HepG2 (cell line): ENCODE data around the gene UVSSA. TPM values are rescaled to one million over a fixed set of nuclear protein-coding genes. Genes with fewer than 3 reads are reported as not detected.

Experiments used
- ATAC-seq: fragments of 200-7000 bp; cut with Tn5 transposase; 3 replicates; pipeline ENCODE4 v1.9.1; 2020; ENCODE audit warnings: mild to moderate bottlenecking, moderate library complexity
- BruUV-seq: library from RNA; stranded (reverse); fragments of 400-500 nt; replicated peaks from 2 replicates; lab custom pipeline; 2021; lab: Mats Ljungman, UMichigan
- CTCF ChIA-PET: fragments of 300-600 bp; formaldehyde crosslinking; extraction: SDS; loops from one replicate; lab custom pipeline; 2021; ENCODE audit warnings: low total read pairs, inconsistent platforms, low intra/inter-chr PET ratio; lab: Yijun Ruan, JAX
- POLR2A ChIA-PET: fragments of 350-600 bp; sonication (Branson Sonifier 250); formaldehyde crosslinking; loops from one replicate; lab custom pipeline; 2020; ENCODE audit warnings: antibody characterized with exemption, inconsistent platforms; lab: Yijun Ruan, JAX
- DNase-seq: peaks from one replicate; pipeline ENCODE4 v3.0.0-alpha.2; 2015; ENCODE audit warnings: low spot score
- FAIRE-seq: peaks from 3 replicates; lab custom pipeline; 2011; peaks lifted over from hg19 to GRCh38; lab: Jason Lieb, UNC
- H2AFZ ChIP-seq: one replicate; pipeline ENCODE4 v1.6.1; 2011; ENCODE audit warnings: low read length, inconsistent platforms
- H3K27ac ChIP-seq: fragments of 300-600 bp; 3 replicates; pipeline ENCODE4 v1.8.0; 2011; ENCODE audit warnings: mixed run types, mild to moderate bottlenecking, mixed read lengths, low read length, inconsistent platforms; ENCODE audit not compliant: insufficient read depth; ENCODE audit errors: extremely low read length
- H3K27me3 ChIP-seq, 2 experiments: fragments of 200-600 bp in 1 of 2; 2 replicates in 1 of 2; 3 replicates in 1 of 2; pipeline versions ENCODE4 v1.6.0 to v1.8.0; 2011; ENCODE audit warnings: low read length in 2 of 2, mild to moderate bottlenecking in 2 of 2, moderate library complexity in 2 of 2, inconsistent platforms in 1 of 2; ENCODE audit not compliant: insufficient read depth in 2 of 2, control insufficient read depth in 1 of 2
- H3K36me3 ChIP-seq, 2 experiments: fragments of 200-600 bp in 1 of 2; replicated peaks in 1 of 2; 2 replicates in 1 of 2; 3 replicates in 1 of 2; pipeline versions ENCODE4 v1.5.1 to v1.8.0; 2011; ENCODE audit warnings: low read length in 2 of 2, inconsistent platforms in 1 of 2; ENCODE audit not compliant: insufficient read depth in 2 of 2, control insufficient read depth in 1 of 2
- H3K4me1 ChIP-seq: 2 replicates; pipeline ENCODE4 v1.5.1; 2012; ENCODE audit warnings: low read length, inconsistent platforms; ENCODE audit not compliant: insufficient read depth
- H3K4me2 ChIP-seq: 2 replicates; pipeline ENCODE4 v1.6.0; 2011; ENCODE audit warnings: low read depth, low read length, inconsistent platforms
- H3K4me3 ChIP-seq, 3 experiments: fragments of 200-600 bp in 1 of 3; sonication (generic), shearing (Covaris generic) in 1 of 3; replicated peaks in 1 of 3; 2 replicates each; pipeline ENCODE4 v1.5.1; 2011 to 2016; ENCODE audit warnings: low read length in 3 of 3, inconsistent platforms in 2 of 3, low read depth in 2 of 3, mild to moderate bottlenecking in 2 of 3, control low read depth in 1 of 3, mixed read lengths in 1 of 3; ENCODE audit not compliant: insufficient read depth in 1 of 3
- H3K79me2 ChIP-seq: one replicate; pipeline ENCODE4 v1.6.1; 2011; ENCODE audit warnings: low read length, inconsistent platforms; ENCODE audit not compliant: insufficient read depth
- H3K9ac ChIP-seq: 2 replicates; pipeline ENCODE4 v1.6.0; 2011; ENCODE audit warnings: mild to moderate bottlenecking, low read depth, low read length, inconsistent platforms; ENCODE audit not compliant: insufficient read depth
- H3K9me3 ChIP-seq: 2 replicates; pipeline ENCODE4 v1.5.1; 2012; ENCODE audit warnings: mild to moderate bottlenecking, low read length
- H4K20me1 ChIP-seq: 2 replicates; pipeline ENCODE4 v1.6.0; 2011; ENCODE audit warnings: inconsistent platforms, mild to moderate bottlenecking, low read length, moderate library complexity; ENCODE audit not compliant: insufficient read depth
- AFF4 ChIP-seq: sonication (generic); formaldehyde crosslinking; IDR thresholded peaks from 2 replicates; pipeline ENCODE4 v1.4.0; 2020; ENCODE audit warnings: missing genetic modification reagents
- ARNT ChIP-seq: fragments of 450-650 bp; IDR thresholded peaks from 2 replicates; pipeline ENCODE4 v1.6.1; 2017
- ATAD3A ChIP-seq: sonication (generic); formaldehyde crosslinking; IDR thresholded peaks from 2 replicates; pipeline ENCODE4 v1.4.0; 2020; ENCODE audit warnings: missing genetic modification reagents
- GTF2F1 ChIP-seq: fragments of 150-350 bp; IDR thresholded peaks from 2 replicates; pipeline ENCODE4 v1.6.1; 2014; ENCODE audit warnings: low read length
- HNF4A ChIP-seq: sonication (generic); formaldehyde crosslinking; IDR thresholded peaks from 2 replicates; pipeline ENCODE4 v1.4.0; 2020; ENCODE audit warnings: missing genetic modification reagents
- HNRNPL ChIP-seq: fragments of 200-400 bp; formaldehyde crosslinking; IDR thresholded peaks from 2 replicates; pipeline ENCODE4 v1.6.1; 2017; ENCODE audit warnings: mild to moderate bottlenecking, low read depth, low read length
- IKZF4 ChIP-seq: sonication (generic); formaldehyde crosslinking; IDR thresholded peaks from 2 replicates; pipeline ENCODE4 v1.5.1; 2020; ENCODE audit warnings: borderline replicate concordance, mild to moderate bottlenecking, low read depth, missing genetic modification reagents; ENCODE audit errors: not compliant biosample characterization
- KDM5B ChIP-seq: sonication (generic); formaldehyde crosslinking; IDR thresholded peaks from 2 replicates; pipeline ENCODE4 v1.4.0; 2020; ENCODE audit warnings: missing genetic modification reagents, mild to moderate bottlenecking, borderline replicate concordance
- NAIF1 ChIP-seq: sonication (generic); formaldehyde crosslinking; IDR thresholded peaks from 2 replicates; pipeline ENCODE4 v1.5.0; 2020; ENCODE audit warnings: mild to moderate bottlenecking, missing genetic modification reagents, borderline replicate concordance
- NONO ChIP-seq, 2 experiments: fragments of 450-650 bp in 1 of 2; sonication (generic) in 1 of 2; formaldehyde crosslinking in 1 of 2; IDR thresholded peaks in 1 of 2; conservative IDR thresholded peaks in 1 of 2; 2 replicates each; pipeline versions ENCODE4 v1.6.1 to v1.8.0; 2017 to 2022; ENCODE audit warnings: mild to moderate bottlenecking in 1 of 2, missing genetic modification reagents in 1 of 2, moderate library complexity in 1 of 2
- NPAS2 ChIP-seq: sonication (generic); formaldehyde crosslinking; IDR thresholded peaks from 2 replicates; pipeline ENCODE4 v1.8.0; 2022; ENCODE audit warnings: mild to moderate bottlenecking, missing genetic modification reagents, borderline replicate concordance
- RARA ChIP-seq: IDR thresholded peaks from 2 replicates; pipeline ENCODE4 v1.6.1; 2016; ENCODE audit warnings: missing genetic modification reagents, missing compliant biosample characterization
- SNAPC4 ChIP-seq: sonication (generic); formaldehyde crosslinking; IDR thresholded peaks from 2 replicates; pipeline ENCODE4 v1.4.0; 2020; ENCODE audit warnings: mild to moderate bottlenecking, missing genetic modification reagents
- ZBTB7A ChIP-seq: sonication (generic); formaldehyde crosslinking; IDR thresholded peaks from 2 replicates; pipeline ENCODE4 v1.8.0; 2022; ENCODE audit warnings: mild to moderate bottlenecking, missing genetic modification reagents
- ZNF296 ChIP-seq: sonication (generic); formaldehyde crosslinking; conservative IDR thresholded peaks from 2 replicates; pipeline ENCODE4 v1.5.0; 2020; ENCODE audit warnings: mild to moderate bottlenecking, missing genetic modification reagents
- WGBS: methylation state at CpG from one replicate; pipeline ENCODE4 v1.1.6; 2017; ENCODE audit warnings: low lambda C conversion rate; 5-methylcytosine and 5-hydroxymethylcytosine counted together
- in situ Hi-C: cut with HindIII; loops from 2 replicates; pipeline ENCODE4 v1.10.0; 2017; ENCODE audit warnings: low pct_unique_long_range_greater_than_20kb; ENCODE audit not compliant: extremely low pct_ligation_motif_present
- intact Hi-C: fragments of 100-400 bp; cut with micrococcal nuclease; formaldehyde crosslinking; loops from one replicate; pipeline ENCODE4 v1.10.0; 2022; ENCODE audit not compliant: unreplicated experiment
- polyA plus RNA-seq, 8 experiments: library from polyadenylated mRNA; depleted of rRNA in 3 of 8; stranded (reverse) in 7 of 8; unstranded in 1 of 8; fragments of >200 nt; fragmentation: Illumina TruSeq in 4 of 8; extraction: Trizol in 4 of 8; gene quantifications; 2 replicates each; pipeline versions ENCODE4 v1.2.1 to v1.2.3, GENCODE V29; 2011 to 2016; ENCODE audit warnings: low read depth in 4 of 8, missing spikeins in 1 of 8, mixed read lengths in 1 of 8; ENCODE audit not compliant: insufficient read depth in 1 of 8
- total RNA-seq, 5 experiments: library from RNA; depleted of rRNA; stranded (reverse); fragments of >200 nt; fragmentation: Illumina TruSeq; extraction: Trizol; gene quantifications; 2 replicates each; pipeline ENCODE4 v1.2.3, GENCODE V29; 2016; ENCODE audit warnings: low read depth in 1 of 5

The UVSSA gene
- total and polyA plus RNA-seq, 2 of the 13 experiments (the other 11 are each of a cell fraction or from before 2014, with no cell fraction given), result 4.6 to 8.4 TPM

- TF ChIP-seq AFF4 (CRISPR knock-in tag) (no peak), ZNF296 (no peak), NONO (IDR thresholded peaks at IDR 0.05) (no peak), NONO (CRISPR knock-in tag; conservative IDR thresholded peaks at IDR 0.05) (no peak), ARNT (no peak), ATAD3A (CRISPR knock-in tag) (no peak), NAIF1 (CRISPR knock-in tag) (no peak)
These were observed 24.9 kb upstream of the UVSSA start (continued) for GRCh38 chr4:1321946-1322650.

GRCh38 chr4:1323280-1323634, 23.8 kb upstream of the UVSSA start:
- no peak overlapping the region for H3K27ac ChIP-seq
- H3K4me3 ChIP-seq, result no peak overlapping the region
- ChIA-PET CTCF (no interaction called here), POLR2A (no interaction called here)
- H3K4me1 ChIP-seq, result no peaks in the 10 kb centered on the region
- ATAC-seq (no peak), FAIRE-seq (no peak), DNase-seq (no peak)
- no peak overlapping the region for H2AFZ ChIP-seq
- peaks cover 29 to 59% of the 10 kb centered on the region in 2 experiments; a peak in 4 of 5 replicates for H3K36me3 ChIP-seq
- in situ Hi-C loops, result no loop called here
- H3K9me3 ChIP-seq, result no peaks in the 10 kb centered on the region
- no peaks in the 10 kb centered on the region for H3K27me3 ChIP-seq
- H4K20me1 ChIP-seq, result no peaks in the 10 kb centered on the region
- intact Hi-C loops, result no loop called here
- BruUV-seq, result no TSS peak
- 98% methylated on average over 8 of the region's 8 CpGs for WGBS
- no peak overlapping the region for H3K4me2 ChIP-seq
- no peaks in the 10 kb centered on the region for H3K79me2 ChIP-seq
- no peak overlapping the region for H3K9ac ChIP-seq
- TF ChIP-seq HNF4A (CRISPR knock-in tag) (no peak), GTF2F1 (no peak), SNAPC4 (CRISPR knock-in tag) (no peak), IKZF4 (CRISPR knock-in tag) (no peak), RARA (CRISPR knock-in tag) (no peak), ZBTB7A (no peak), KDM5B (CRISPR knock-in tag) (no peak), NPAS2 (CRISPR knock-in tag) (no peak), HNRNPL (no peak)
